Left cardiac atrium (tissue), 4 donors: Measurements from ENCODE around the gene GBA2. TPM values are rescaled to one million over a fixed set of nuclear protein-coding genes. Genes with fewer than 3 reads are reported as not detected.

Experiments used
- ATAC-seq, 2 donors: fragments of 200-7000 bp; cut with Tn5 transposase; one replicate each; pipeline ENCODE4 v1.9.1; 2020; ENCODE audit warnings: mild to moderate bottlenecking in 2 of 2, moderate library complexity in 2 of 2
- DNase-seq: peaks from one replicate; pipeline ENCODE4 v3.0.0-alpha.2; 2020
- intact Hi-C, 2 donors: fragments of 100-400 bp; cut with DNase I; formaldehyde crosslinking; loops; one replicate each; pipeline versions ENCODE4 v1.14.1 to v1.15.1; 2022 to 2023
- total RNA-seq, 2 donors: library from RNA; stranded (reverse); fragmentation: NEBNext Ultra II Directional; extraction: Animal tissue kit (Norgen Biotek cat#: 25700); gene quantifications; one replicate each; pipeline ENCODE4 v1.2.1, GENCODE V29; 2021
- donor health status: DM: no; HTN: yes; CAD: no.
- donor health status: DM: no; HTN: yes; CAD: no; lungs with severe emphysema.
- donor health status: DM: yes; HTN: yes; CAD: no.
- donor health status: Dilated cardiomyopathy.

GBA2 gene
- total RNA-seq, 2 donors from 2014 or later = 92.5 to 97.7 TPM

GRCh38 chr9:35728041-35728971 lies 20.7 kb downstream of the GBA2 start:
- peak; percentile 39 to 50 for ATAC-seq
- DNase-seq = peak; percentile 85
- intact Hi-C loops = loop anchor here in 1 of 2 donors (2.0 to 5.0 kb wide), 2 partner anchors 36 to 68 kb away; no protein-coding TSS in a partner anchor

DNA sequence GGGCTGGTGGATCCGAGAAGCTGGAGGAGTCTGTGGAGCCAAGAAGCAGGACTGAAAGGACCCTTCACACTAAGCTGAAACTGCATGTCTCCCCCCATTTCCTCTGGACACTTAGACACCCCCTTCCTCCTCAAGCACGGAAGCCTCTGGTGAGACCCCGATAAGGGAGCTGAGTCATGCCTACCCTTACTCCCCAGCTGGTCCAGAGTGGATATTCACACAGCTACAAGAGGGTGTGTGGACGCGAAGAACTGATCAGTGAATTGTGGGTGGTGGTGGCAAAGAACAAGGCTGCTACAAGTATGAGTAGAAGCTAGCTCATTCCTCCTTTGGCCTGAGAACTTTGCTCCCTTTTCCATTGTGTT lies 21.4 kb downstream of the GBA2 start:
- intact Hi-C loops = loop anchor here in 1 of 2 donors (2.0 to 5.0 kb wide), 2 partner anchors 35 to 67 kb away; no protein-coding TSS in a partner anchor
- ATAC-seq = no peak
- no peak for DNase-seq

DNA sequence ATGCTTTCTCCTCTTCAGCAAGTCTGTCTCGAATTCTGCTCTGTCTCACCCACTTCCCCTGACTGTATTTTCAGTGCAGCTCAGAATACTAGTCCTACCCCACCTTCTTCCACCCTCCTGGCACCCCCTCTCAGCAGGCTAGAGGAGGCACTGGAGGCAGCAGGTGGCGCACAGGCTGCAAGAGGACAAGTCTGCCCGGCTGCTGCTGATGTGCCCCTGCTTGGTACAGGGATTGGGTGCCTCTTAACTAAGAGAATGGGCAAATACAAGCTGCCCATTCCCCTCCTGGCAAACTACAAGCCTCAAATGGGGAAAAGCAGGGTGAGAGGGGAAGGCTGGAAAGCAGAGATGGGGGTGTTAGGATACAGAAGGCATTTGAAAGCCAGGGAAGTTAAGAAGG lies 22.1 kb downstream of the GBA2 start:
- peak; percentile 20 to 56 for ATAC-seq
- DNase-seq = peak; percentile 53
- intact Hi-C loops = loop anchor here in 1 of 2 donors (5.0 kb wide), 1 partner anchor 35 kb away; no protein-coding TSS in a partner anchor

DNA sequence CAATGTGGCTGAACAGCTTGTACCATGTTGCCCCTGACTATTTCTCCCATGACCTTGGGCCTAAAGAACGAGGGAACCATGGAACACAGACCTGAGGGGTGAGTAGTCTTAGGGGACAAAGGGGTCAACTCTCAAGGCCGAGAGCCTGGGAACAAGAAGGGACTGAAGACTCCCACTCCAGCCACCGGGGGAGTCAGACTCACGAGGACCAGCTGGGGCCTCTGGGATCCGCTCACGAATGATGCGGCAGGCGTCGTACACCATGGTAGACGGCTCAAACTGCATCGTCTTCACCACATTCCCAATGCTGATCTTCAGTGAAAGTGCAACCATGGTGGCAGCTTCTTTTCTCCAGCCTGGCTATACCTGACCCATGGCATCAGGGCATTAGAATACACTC lies 23.7 kb downstream of the GBA2 start:
- intact Hi-C loops = loop anchor here in 1 of 2 donors (5.0 kb wide), 1 partner anchor 33 kb away; no protein-coding TSS in a partner anchor
- no peak for ATAC-seq
- DNase-seq = no peak

DNA sequence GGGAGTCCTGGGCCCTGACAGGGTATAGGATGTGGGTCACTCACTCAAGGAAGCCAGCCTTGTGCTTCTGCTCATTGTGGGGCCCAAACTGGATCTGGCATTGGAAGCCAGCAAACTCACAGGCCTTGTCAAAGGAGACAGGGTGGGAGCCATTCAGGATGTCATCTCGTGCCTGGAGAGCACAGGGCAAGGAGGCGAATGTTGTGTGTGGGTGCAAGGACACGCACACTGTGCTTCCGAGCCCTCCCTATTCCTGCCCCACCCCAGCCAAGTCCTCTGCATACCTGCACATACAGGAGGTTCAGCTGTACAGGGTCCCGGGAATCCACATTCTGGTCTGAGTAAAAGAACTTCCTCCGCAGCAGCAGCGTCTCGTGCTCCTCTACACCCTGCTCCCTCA lies 25.1 kb downstream of the GBA2 start:
- intact Hi-C loops = no loop called here

GRCh38 chr9:35723426-35723825 lies 25.6 kb downstream of the GBA2 start:
- ATAC-seq (no peak), DNase-seq (no peak)
- intact Hi-C loops = no loop called here

More for the DNA sequence above, 25.1 kb downstream of the GBA2 start:
- no peak for DNase-seq
- ATAC-seq = no peak

- intact Hi-C loops = no loop called here
- DNase-seq (no peak), ATAC-seq (no peak)
Observed at GRCh38 chr9:35719546-35719945, 29.5 kb downstream of the GBA2 start.

GRCh38 chr9:35718721-35719511 lies 30.1 kb downstream of the GBA2 start:
- no peak for DNase-seq
- ATAC-seq = peak in 1 of 2 donors; percentile 4
- intact Hi-C loops = no loop called here

DNA sequence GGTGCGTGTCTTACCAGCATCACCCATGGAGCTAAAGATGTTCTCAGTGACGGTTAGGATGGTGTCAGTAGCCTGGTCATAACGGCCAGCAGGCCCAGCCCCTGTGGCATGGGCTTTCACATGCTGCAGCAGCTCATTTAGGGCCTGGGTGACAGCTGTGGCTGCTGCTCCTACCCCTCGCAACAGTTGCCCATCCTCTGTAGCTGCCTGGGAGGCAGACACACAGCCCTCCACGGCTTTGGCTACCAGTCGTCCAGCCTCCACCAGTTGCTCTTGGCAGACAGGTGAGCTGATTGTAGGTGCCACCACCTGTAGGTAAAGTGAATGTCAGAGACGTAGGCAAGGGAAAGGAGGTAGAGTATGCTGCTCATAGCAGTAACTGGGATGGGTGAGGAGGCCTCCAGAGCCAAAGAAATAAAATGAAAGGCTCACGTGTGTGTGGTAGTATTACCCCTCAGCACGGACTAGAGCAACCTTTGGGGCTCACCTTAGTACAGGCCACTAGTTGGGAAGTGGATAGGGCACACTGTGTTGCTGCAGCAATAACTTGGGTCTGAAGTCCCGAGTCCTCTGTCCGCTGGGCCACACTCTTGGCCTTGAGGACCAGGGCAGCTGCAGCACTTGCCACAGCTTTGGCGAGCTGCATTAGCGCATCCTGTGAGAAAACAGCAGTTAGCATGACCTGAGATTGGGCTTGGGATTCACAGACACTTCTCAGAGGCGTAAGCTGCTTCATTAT lies 31.7 kb downstream of the GBA2 start:
- ATAC-seq (no peak), DNase-seq (no peak)
- intact Hi-C loops = no loop called here

DNA sequence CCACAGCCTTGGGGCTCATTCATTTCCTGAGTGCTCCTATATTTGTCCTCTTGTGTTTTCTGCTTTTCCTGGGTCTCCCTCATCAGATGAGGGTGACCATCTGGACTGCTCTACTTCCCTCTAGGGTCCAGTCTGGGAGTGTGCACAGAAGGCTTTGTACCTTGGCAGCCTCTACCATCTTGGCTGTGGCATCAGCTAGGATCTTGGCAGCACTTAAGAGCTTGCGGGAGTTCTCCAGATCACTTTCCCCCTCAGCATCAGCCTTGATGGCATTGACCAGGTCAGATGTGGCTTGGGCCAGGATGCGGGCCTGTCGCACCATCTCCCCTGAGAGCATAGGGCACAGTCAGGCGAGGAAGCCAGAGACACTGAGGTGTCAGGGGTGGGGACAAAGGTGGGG lies 32.8 kb downstream of the GBA2 start:
- DNase-seq (no peak), ATAC-seq (peak in 1 of 2 donors; percentile 44)
- intact Hi-C loops = no loop called here

DNA sequence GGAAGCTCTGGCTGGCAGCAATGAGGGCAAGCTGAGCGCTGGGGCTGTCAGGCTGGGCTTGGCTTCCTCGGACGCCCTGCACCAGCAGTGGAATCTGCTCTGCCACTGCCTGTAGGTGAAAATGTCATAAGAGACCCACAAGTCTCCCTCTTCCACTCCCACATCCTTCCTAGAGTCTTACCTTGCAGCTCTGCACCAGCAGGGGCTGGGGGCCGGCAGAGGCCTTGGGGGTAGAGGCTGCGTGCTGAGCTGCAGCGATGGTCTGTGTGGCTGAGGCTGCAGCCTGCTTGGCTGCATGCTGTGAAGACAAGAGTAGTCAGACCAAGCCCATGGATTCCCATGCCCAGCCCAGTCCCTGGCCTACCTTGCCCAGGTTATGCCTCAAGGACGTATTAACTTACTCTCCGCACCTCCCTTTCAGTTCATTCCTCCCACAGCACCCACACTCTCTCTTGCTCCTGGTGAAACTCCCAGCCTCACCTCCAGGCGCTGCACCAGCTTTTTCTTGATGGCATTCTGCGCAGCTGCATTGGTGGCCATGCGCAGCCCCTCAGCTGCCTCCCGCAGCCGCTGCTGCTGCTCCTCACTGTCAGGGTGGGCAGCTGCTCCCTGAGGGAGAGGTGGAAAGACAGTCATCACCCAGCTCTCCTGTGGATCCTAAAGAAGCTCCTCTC lies 34.3 kb downstream of the GBA2 start:
- intact Hi-C loops = no loop called here
- DNase-seq (no peak), ATAC-seq (no peak)

- intact Hi-C loops = no loop called here
- no peak for DNase-seq
Observed at GRCh38 chr9:35714123-35714522, 34.9 kb downstream of the GBA2 start.

GRCh38 chr9:35713578-35713977 lies 35.5 kb downstream of the GBA2 start:
- ATAC-seq = no peak
- intact Hi-C loops = no loop called here

More at GRCh38 chr9:35714123-35714522, 34.9 kb downstream of the GBA2 start:
- no peak for ATAC-seq

GRCh38 chr9:35712762-35713400 lies 36.1 kb downstream of the GBA2 start:
- DNase-seq = no peak
- no peak for ATAC-seq
- intact Hi-C loops = no loop called here

More at GRCh38 chr9:35713578-35713977, 35.5 kb downstream of the GBA2 start:
- no peak for DNase-seq

DNA sequence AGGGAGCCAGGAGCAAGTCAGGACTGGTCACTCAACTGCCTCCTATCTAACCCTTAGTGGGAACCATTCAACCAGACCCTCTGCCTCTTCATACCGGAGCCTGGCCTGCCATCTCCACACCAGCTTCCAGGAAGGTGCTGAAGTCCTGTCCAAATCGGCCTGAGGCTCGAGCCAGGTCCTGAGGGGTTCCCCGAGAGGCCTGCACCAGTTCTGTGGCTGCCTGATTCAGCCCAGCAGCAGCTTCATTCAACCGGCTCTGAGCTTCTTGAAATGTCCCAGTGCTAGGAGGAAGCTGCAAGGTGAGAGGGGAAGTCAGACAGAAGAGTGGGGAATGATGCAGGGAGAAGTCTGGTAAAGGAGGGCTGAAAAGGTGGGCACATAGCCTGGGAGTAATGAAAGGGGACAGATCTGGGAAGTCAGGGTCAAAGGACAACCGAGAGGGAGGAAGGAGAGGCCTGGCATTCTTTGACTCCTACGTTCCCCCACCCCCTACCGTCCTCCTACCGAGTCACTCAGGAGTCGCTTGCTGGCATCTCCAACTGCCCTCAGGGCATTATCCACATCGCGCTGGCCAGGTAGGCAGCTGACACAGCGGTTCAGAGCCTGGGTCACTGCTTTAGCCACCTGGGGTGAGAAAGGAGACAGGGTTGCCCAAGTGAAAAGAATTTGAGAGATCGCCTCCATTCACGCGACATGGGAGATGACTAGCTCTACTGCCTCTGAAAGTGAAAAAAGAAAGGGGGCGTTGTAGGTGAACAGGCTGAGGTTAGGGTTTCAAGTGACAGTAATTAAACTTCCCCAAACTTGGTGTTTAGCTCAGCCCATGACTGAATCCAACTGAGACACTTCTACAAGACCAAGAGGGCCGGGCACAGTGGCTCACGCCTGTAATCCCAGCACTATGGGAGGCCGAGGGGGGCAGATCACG lies 37.3 kb downstream of the GBA2 start:
- ATAC-seq = peak in 1 of 2 donors; percentile 8
- no peak for DNase-seq
- intact Hi-C loops = no loop called here

- DNase-seq = no peak
- peak; percentile 23 to 60 for ATAC-seq
- intact Hi-C loops = no loop called here
Observed at GRCh38 chr9:35710818-35711500, 38.1 kb downstream of the GBA2 start.
